ENCODE data around the gene CYP4Z1.
"Not testable (repeated sequence)": the region's sequence is repeated elsewhere in the genome, so short reads cannot be mapped to it uniquely, and the experiment has no call there.

CYP4Z1 gene

GRCh38 chr1:47147047-47147785 is 80.2 kb downstream of the CYP4Z1 start:
- H3K36me3 ChIP-seq (ENCODE audit: control insufficient read depth, insufficient read depth, low read length) = no peaks in the 10 kb centered on the region
- no peaks in the 10 kb centered on the region for H3K9me3 ChIP-seq (ENCODE audit: control insufficient read depth, low read length)
- WGBS, 2 experiments = 70 to 80% methylated on average over 5 to 6 of the region's 6 CpGs
- no peaks in the 10 kb centered on the region for H3K27me3 ChIP-seq (ENCODE audit: control insufficient read depth, insufficient read depth, low read length, poor library complexity, severe bottlenecking)
- H3K27ac ChIP-seq (ENCODE audit: insufficient read depth, low read depth, low read length, poor library complexity, severe bottlenecking) = no peak overlapping the region
- H3K4me1 ChIP-seq (ENCODE audit: control insufficient read depth, insufficient read depth, low read length) = no peaks in the 10 kb centered on the region
- H3K4me3 ChIP-seq (ENCODE audit: insufficient read depth, low read depth, low read length) = no peak overlapping the region

- H3K4me3 ChIP-seq (ENCODE audit: insufficient read depth, low read depth, low read length); H3K9me3 ChIP-seq (ENCODE audit: control insufficient read depth, low read length); H3K27ac ChIP-seq (ENCODE audit: insufficient read depth, low read depth, low read length, poor library complexity, severe bottlenecking); H3K4me1 ChIP-seq (ENCODE audit: control insufficient read depth, insufficient read depth, low read length); H3K27me3 ChIP-seq (ENCODE audit: control insufficient read depth, insufficient read depth, low read length, poor library complexity, severe bottlenecking); H3K36me3 ChIP-seq (ENCODE audit: control insufficient read depth, insufficient read depth, low read length): not testable (repeated sequence)
- 74 to 80% methylated on average over 9 of the region's 9 CpGs for WGBS, 2 experiments
These were observed 82.1 kb downstream of the CYP4Z1 start for GRCh38 chr1:47149162-47149561.

- not testable (repeated sequence) for H3K36me3 ChIP-seq (ENCODE audit: control insufficient read depth, insufficient read depth, low read length); H3K4me3 ChIP-seq (ENCODE audit: insufficient read depth, low read depth, low read length); H3K27ac ChIP-seq (ENCODE audit: insufficient read depth, low read depth, low read length, poor library complexity, severe bottlenecking); H3K27me3 ChIP-seq (ENCODE audit: control insufficient read depth, insufficient read depth, low read length, poor library complexity, severe bottlenecking); H3K4me1 ChIP-seq (ENCODE audit: control insufficient read depth, insufficient read depth, low read length); H3K9me3 ChIP-seq (ENCODE audit: control insufficient read depth, low read length)
These were observed 89.4 kb downstream of the CYP4Z1 start for GRCh38 chr1:47156457-47156856.

GRCh38 chr1:47157957-47158356 is 90.9 kb downstream of the CYP4Z1 start:
- not testable (repeated sequence) for H3K27me3 ChIP-seq (ENCODE audit: control insufficient read depth, insufficient read depth, low read length, poor library complexity, severe bottlenecking); H3K36me3 ChIP-seq (ENCODE audit: control insufficient read depth, insufficient read depth, low read length); H3K9me3 ChIP-seq (ENCODE audit: control insufficient read depth, low read length); H3K27ac ChIP-seq (ENCODE audit: insufficient read depth, low read depth, low read length, poor library complexity, severe bottlenecking); H3K4me1 ChIP-seq (ENCODE audit: control insufficient read depth, insufficient read depth, low read length); H3K4me3 ChIP-seq (ENCODE audit: insufficient read depth, low read depth, low read length)
- 83 to 89% methylated on average over 2 of the region's 3 CpGs for WGBS, 2 experiments

DNA sequence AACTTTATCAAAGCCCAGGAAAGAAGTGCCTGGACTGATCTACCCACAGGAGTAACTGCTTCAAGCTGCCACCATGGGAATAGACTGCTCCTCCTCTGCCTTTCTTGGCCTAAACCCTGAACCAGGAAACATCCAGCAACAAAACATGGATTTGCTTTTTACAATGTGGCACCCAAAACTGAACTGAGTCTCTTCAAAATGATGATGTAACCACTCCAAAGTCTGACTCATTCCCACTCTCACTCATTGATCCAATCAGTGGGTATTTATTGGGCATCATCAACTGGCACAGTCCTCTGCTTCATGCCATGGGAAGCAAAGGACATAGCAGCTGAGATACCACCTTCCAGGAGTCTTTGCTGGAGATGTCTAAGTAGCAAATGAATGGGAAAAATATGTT is 93.7 kb downstream of the CYP4Z1 start:
- Histone ChIP-seq H3K36me3 (ENCODE audit: control insufficient read depth, insufficient read depth, low read length) (no peaks in the 10 kb centered on the region), H3K9me3 (ENCODE audit: control insufficient read depth, low read length) (no peaks in the 10 kb centered on the region), H3K27me3 (ENCODE audit: control insufficient read depth, insufficient read depth, low read length, poor library complexity, severe bottlenecking) (no peaks in the 10 kb centered on the region), H3K4me1 (ENCODE audit: control insufficient read depth, insufficient read depth, low read length) (no peaks in the 10 kb centered on the region), H3K4me3 (ENCODE audit: insufficient read depth, low read depth, low read length) (no peak overlapping the region), H3K27ac (ENCODE audit: insufficient read depth, low read depth, low read length, poor library complexity, severe bottlenecking) (no peak overlapping the region)

GRCh38 chr1:47161298-47162040 is 94.4 kb downstream of the CYP4Z1 start:
- Histone ChIP-seq H3K36me3 (ENCODE audit: control insufficient read depth, insufficient read depth, low read length) (no peaks in the 10 kb centered on the region), H3K9me3 (ENCODE audit: control insufficient read depth, low read length) (no peaks in the 10 kb centered on the region), H3K27ac (ENCODE audit: insufficient read depth, low read depth, low read length, poor library complexity, severe bottlenecking) (no peak overlapping the region), H3K4me3 (ENCODE audit: insufficient read depth, low read depth, low read length) (no peak overlapping the region), H3K27me3 (ENCODE audit: control insufficient read depth, insufficient read depth, low read length, poor library complexity, severe bottlenecking) (no peaks in the 10 kb centered on the region), H3K4me1 (ENCODE audit: control insufficient read depth, insufficient read depth, low read length) (no peaks in the 10 kb centered on the region)
- WGBS, 2 experiments = 88 to 91% methylated on average over 5 of the region's 5 CpGs

GRCh38 chr1:47164552-47164951 is 97.5 kb downstream of the CYP4Z1 start:
- no peaks in the 10 kb centered on the region for H3K27me3 ChIP-seq (ENCODE audit: control insufficient read depth, insufficient read depth, low read length, poor library complexity, severe bottlenecking)

More at GRCh38 chr1:47164552-47164951, 97.5 kb downstream of the CYP4Z1 start:
- Histone ChIP-seq H3K4me1 (ENCODE audit: control insufficient read depth, insufficient read depth, low read length) (no peaks in the 10 kb centered on the region), H3K9me3 (ENCODE audit: control insufficient read depth, low read length) (no peaks in the 10 kb centered on the region), H3K4me3 (ENCODE audit: insufficient read depth, low read depth, low read length) (no peak overlapping the region), H3K27ac (ENCODE audit: insufficient read depth, low read depth, low read length, poor library complexity, severe bottlenecking) (no peak overlapping the region), H3K36me3 (ENCODE audit: control insufficient read depth, insufficient read depth, low read length) (no peaks in the 10 kb centered on the region)
